NCI-H524 (cell line): ENCODE results near the gene PTPRO.
A peak's percentile ranks its signal among the peaks of the same experiment; 100 is the strongest.

Source experiments
- DNase-seq, 2 experiments: peaks; one replicate each; lab custom pipeline; 2025; lab: John Stamatoyannopoulos, UW

Gene PTPRO

DNA sequence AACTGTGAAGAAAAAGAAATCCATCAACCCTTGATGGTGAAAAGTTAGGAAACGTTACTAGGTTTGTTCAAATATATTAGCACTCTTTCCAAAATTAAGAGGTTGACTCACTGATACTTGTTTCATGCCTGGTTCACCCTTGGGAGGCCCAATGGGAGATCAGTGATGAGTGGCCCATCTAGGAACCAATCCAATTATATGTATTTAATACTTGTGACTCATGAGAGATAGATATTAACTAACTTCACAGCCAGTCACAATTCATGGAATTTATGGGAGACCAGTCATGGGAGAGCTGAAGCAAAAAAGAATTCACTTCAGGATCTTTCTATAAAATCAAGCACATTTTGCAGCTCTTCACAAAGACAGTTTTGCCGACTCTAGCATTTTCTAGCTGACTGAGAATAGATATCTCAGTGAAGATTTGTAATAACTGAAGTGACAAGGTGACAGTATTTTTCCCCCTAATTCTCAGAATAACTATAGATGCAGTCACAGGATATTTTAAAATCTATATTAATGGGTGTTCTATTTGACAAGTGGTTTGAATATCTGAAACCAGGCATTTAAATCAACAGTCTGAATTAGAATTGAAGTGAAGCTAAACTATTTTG is 236.7 kb downstream of the PTPRO start:
- DNase-seq: no peak

DNA sequence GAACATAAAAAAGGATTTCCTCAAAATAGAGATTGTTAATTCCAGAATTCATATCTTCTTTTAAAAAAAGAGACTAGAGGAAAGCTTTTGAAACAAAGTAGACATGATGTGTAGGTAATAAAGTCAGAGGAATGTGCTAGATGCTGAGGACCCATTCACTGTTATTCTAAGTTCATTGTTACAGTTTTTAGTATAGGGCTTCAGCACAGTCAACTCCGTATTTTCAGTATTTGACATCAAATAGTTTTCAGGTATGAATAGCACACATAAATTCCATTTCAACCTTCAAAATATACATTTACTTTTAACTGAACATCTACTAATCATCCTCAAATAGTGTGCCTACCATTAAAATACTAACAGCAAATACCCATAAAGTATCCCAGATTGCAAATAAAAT is 239.1 kb downstream of the PTPRO start:
- no peak for DNase-seq

DNA sequence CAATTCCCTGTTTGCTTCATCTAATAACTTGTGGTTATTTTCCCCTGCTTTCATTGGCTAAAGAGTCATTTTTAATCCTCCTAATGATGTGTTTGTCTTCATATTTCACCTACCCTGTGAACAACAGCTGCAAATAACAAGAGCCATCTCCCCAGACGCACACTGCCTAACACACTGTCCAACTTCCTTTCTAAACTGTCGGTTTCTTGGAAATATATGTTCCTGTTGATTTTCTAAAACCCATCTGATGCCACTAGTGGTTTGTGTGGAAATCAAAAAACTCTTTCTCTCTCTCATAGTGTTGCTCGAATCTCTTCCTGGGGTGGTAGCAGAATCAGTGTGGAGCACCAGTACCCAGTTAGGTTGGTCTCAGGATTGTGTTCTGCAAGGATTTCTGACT is 240.0 kb downstream of the PTPRO start:
- peak; percentile 25 to 42 for DNase-seq

DNA sequence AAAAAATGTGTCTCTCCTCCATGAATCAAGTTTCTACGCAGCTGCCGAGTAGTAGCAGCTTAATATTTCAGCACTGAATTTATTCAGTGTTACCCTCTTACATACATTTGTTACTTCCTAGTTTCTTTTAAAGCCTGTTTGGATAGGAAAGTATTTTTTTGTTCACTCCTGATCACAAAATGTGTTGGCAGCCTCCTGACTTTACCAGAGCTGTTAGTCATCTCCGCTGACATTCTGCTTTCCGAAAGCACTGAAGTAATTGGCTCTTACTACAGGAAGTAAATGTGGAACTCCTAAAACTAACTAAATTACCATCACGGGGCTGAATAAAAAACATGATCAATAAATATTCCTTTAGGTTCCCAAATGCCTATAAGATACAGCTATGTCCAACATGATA is 241.4 kb downstream of the PTPRO start:
- DNase-seq: no peak

DNA sequence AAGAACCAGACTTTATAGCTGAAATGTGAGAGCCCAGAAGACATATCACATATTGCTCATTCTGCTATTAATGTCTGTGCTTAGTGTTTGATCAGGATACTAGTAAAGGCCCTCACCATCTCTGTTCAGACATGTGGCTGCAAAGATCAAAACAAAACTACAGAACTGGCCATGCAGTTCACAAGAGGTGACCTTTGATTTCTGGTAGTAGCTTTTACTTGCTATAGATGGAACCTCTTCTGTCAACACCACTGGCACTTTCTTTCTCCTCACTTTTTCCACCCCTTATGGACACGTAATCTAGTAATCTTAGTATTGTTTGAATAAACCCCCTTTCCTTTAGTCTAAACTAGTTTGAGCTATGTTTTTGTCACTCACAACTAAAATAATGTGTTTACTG is 252.0 kb downstream of the PTPRO start:
- no peak for DNase-seq

DNA sequence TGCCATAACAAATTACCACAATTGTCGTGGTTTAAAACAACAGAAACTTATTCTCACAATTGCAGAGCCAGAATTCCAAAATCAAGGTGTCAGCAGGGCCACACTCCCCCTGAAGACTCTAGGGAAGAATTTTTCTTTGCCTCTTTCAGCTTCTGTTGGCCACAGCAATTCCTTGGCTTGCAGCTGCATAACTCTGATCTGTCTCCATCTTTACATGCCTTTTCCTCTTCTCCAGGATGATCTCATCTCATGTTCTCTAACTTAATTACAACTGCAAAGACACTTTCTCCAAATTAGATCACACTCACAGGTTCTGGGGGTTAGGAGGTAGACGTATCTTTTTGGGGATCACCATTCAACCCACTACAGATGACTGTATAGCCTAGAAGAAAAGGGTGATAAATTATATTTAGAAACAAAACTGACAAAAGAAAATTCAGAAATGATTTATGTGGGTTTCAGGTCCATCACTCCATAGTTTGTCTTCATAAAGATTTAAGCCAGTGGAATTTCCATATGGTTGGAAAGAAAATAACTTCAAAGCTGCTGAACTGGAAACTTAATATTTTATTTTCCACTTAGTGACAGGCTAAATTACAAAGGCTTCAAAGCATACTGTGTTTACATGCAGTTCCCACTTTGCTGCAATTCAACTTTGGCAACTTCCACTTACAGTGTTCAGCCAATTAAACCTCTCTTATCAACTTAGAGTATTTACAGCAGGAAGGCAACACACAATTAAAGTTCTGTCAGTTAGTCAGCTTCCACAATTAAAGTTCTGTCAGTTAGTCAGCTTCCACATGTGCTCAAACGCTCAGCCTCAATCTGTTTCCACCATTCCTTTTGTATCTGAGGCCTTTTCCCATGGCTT is 253.6 kb downstream of the PTPRO start:
- DNase-seq: no peak

DNA sequence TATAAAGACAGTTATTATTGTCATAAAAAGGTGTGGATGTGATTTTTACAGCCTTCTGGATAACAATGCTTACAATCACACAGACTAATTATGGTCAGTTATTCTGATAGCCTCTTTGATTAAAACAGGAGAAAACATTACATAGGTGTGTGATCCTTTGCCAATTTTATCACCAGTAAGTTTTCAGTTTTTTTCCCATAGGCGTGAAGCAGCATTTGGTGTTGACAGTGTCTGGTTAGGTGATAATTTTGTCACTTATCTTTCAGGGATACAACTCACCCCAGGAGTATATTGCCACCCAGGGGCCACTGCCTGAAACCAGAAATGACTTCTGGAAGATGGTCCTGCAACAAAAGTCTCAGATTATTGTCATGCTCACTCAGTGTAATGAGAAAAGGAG is 258.1 kb downstream of the PTPRO start:
- no peak for DNase-seq

DNA sequence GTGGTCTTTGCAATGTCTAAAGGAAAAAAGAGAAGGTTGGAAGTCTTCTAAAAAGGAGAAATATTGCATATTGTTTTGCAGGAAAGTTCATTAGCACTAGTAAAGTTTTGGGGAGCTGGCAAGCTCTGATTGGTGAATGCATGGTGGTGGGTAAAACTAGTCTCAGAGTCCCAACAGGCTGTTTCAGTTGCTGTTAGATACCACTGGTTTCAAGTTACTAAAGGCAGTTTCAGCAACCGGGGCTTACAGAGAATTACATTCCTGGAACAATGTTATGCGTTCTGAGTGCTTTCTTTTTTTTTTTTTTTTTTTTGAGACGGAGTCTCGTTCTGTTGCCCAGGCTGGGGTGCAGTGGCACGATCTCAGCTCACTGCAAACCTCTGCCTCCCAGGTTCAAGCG is 258.7 kb downstream of the PTPRO start:
- DNase-seq: no peak

DNA sequence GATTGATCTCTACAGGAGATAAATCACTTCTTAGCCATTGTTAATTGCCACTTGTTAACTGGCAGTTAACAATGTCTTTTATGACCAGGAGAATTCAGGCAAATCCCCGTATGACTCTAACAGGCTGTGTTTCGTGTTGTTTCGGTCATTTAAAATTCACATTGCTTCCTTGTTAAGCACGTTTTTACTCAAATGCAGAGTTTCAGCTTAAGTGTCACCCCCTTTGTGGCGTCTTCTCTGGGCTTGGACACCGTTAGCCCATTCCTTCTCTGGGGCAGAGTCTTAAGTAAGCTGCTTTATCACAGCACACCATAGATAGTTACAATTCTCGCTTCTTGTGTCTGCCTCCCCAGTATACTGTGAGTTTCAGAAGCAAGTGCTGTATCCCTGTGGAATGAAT is 261.5 kb downstream of the PTPRO start:
- DNase-seq: no peak

DNA sequence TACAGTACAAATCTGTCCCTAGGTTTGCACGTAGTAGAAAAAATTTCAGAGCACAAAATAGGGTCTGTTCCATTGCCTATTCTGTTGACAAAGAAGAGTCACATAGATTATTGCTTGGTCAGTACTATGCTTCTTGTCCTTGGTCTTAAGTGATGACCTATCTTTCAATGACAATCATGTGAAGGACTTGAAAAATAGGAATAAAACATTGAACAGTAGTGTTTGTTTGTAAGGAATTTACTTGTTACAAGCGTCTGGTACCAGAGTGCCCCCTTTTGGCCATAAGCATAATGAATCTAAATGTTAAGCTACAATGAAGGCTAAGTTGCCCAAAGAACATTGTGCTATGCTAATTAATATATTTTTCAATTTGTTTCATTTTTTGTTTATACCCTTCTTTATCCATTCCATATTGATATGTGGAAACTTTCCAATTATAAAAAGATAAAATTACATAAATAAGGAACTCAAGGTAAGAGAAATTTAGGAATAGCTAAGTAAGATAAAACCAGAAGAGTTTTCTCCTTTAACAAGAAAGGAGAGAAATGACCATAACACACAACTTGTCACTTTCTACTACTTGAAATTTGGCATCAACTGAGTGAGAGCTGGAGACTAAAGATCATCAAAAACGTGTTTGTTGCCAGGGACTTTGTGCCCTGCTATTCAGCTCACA is 262.2 kb downstream of the PTPRO start:
- DNase-seq: peak in 1 of 2 experiments; percentile 40

DNA sequence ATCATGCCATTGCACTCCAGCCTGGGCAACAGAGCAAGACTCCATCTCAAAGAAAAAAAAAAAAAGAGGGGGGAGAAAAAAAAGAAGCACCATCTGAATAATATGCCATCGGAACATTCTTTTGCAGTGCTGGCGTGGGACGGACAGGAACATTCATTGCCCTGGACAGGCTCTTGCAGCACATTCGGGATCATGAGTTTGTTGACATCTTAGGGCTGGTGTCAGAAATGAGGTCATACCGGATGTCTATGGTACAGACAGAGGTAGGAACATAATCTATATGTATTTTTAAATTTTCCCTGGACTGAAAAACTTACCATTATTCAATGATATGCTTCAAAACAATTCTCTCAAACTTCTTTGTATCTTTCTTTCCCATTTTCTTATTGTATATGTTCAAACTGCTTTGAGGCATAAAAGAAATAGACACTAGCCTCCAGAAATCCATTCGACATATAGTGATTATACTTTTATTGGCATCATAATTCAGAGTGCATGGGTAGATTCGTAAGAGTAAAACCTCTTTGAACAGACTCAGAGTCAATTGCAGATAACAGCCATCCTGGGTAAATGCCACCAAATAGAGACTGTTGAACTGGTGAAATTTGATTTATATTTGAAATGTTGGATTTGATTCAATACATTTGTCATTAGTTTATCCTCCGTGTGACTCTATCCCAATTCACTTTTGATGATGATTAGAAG is 267.2 kb downstream of the PTPRO start:
- no peak for DNase-seq

DNA sequence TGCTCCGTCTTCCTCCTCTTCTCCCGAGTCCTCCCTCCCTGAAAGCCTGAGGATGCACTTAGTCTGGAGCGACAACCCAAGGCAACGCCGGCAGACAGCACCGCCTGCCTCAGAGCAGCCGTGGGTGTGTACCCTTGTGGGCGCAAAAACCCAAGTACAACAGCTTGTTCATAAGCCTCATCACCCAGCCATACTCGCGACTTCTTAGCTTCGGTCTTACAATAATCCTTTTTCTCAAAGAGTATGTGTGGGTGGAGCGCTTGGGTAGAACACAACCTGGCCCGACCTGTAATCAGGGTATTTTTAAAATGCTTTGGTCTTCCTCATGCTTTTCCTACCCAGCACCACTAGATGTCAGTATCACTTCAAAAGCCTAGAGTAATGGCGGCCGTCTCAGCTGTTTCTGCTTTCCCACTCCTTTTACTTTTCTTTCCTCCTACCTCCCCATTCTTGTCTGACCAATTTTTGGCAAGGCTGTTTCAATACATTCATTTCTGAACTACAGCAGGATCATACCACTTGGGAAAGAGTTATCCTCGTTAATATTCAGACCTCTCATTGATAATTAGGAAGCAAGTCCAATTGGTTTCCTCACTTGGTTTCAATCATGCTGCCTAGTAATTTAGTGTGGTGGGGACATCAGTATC is 268.0 kb downstream of the PTPRO start:
- DNase-seq: peak; percentile 43 to 81

DNA sequence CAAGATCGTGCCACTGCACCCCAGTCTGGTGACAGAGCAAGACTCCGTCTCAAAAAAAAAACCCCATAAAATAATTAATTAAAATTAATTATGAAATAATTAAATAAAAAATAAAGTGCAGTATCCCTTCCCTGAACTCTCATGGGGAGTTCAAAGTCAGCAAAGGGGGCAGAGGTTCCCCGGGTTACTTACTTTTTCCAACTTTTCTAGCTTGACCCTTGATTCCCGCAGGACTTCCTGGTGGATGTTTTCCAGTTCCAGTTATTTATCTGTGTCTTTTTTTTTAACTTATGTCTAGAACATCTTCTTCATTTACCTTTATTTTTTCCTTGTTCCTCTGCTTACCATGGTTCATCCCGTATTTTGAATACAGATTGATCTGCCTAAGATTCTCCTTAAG is 269.5 kb downstream of the PTPRO start:
- DNase-seq: no peak

DNA sequence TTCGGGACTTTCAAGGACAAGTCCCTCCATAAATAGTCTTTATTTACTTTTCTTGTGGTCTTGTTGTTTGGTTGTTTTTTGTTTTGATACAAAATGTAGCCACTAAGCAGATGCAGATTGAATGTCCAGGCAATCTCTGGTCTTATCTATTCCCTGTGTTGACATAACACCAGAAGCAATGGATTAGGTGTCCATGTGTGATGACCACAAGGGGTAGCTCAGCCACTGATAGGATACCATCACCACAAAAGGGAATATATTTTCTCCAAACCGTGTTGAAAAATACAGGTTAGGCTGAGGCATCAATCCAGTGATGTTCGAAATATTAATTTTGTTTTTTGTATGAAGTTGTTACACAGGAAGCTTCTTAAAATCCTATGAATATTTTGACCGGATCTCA is 270.6 kb downstream of the PTPRO start:
- no peak for DNase-seq

DNA sequence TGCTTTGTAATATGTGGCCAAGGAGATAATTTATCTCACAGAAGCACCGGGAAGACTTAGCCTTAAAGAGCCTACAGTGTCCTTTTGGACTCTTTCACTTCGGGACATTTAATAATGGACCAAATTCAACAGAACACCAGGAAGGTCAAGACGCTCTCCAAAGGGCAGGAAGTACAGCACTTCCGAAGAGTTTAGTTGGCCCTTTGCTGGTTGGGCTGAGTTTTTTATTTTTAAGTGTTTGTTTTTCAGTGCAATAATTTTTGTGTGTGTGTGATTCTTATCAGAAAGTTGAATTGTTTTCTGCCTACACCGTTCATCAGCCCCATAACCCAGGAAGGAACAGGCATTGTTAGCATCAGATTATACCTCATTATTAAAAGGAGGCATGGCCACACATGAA is 273.9 kb downstream of the PTPRO start:
- no peak for DNase-seq

DNA sequence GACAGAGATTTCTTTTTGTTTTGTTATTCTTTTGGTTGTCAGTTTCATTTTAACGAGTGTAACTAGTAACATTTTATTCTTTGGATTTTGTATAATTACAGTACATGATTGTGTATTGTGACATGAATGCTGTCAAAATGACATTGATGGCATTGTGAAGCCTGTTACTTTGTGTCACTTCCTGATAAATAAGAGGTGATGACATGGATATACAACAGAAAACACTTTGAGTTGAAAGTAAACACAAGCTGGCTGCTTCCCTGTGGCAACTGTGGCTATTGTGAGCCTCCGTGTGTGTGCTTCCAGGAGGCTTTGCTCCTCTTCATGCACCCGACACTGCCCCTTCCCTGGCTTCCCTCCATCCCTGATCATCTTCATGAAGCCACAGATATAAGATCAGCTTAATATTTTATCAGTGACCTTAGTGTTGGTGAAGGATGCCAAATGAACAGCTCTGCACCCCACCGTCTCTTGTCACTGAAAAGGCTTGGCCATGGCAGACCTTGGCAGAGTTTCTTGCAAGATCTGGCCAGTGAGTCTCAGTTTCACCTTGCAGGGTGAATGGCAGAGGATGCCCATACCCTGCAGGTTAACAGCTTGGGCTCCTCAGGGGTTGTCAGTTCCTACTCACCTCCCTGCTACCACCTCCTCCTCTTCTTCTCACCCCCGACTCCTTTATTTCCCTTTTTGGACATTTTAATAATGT is 275.0 kb downstream of the PTPRO start:
- no peak for DNase-seq

DNA sequence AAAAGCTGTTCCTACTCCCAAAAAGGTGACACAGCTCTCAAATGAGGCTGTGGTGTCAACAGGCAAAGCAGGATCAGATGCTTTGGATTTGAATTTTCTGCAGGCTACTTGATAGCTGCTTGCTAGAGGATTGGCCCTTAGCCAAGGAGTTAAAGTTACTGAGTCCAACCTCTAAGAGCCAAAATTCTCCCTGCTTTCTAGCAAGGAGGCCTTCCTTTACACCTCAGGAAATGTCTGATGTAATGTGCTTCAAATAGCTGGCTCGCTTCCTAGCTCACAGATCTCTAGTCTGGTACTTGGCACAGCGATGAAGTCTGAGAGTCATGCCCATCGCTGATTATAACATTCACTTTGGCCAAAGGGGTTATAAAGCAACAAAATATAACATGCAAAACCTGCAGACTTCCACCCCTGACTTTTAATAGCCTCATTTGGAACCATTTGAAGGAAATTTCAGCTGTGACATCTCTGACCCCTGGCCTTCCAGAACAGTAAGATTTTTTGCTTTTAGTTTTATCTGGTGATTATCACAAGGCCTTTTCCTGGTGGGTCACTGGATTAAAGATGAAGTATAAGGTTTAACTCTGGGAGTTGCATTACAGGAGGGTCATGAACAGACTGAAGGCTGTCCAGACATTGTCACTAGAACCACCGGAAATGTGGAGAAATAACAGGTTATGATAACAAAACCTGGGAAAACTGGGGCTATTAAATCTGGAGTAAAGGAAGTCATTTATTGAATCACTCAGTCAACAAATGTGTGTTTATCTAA is 277.1 kb downstream of the PTPRO start:
- DNase-seq: peak in 1 of 2 experiments; percentile 41

DNA sequence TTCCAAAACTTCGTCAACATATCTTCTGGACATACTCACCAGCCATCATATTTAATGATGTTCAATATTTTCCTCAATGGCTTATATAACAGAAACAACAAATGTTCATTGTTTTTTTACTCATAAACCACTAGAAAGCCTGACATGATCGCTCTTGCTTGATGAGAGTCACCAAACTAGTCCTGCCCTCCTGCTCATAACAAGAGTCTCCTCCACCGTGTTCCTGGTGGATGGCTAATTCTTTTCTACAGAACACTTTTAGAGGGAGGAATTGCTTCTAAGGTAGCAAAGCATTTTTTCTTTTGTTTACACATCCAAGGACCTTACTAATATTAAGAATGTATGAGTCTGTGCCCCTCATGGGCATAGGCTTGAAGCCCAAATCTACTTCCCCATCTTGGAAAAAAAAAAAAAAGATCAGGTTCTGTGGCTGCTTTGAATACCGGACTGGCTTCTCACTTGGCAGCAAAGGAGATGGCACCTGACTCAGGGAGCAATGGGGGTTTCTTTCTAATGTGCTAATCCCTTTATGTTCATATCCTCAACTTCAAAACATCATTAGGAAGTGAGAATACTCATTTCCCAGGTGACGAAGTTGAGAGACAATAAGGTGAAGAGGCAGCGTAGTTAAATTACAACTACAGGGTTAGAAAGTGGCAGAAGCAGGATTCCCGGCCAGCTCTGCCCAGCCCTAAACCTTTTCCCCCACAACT is 278.1 kb downstream of the PTPRO start:
- DNase-seq: no peak

DNA sequence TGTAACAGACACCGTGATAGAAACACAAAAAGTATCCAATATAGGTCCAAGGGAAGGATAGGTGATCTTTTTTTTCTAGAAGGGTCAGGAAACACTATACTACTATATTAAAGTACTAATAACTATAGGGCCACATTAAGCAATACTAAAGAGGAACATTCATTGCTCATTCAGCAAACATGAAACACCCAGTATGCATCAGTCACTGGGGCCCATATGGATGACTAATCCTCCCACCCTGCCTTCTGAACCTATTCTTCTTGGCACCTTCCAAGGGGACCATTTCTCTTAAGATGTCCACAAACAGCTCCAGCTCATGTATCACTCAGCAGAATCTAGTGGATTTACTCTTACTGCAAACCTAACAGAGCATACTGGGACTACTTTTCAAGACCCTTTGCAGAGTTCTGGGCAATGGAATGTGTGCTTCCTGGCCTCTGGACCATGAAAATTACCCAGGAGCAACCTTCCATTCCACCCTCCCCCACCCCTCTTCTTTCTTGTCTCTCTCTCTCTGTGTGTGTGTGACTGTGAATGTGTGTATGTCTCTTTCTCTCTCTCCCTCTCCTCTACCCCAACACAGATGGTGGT is 279.0 kb downstream of the PTPRO start:
- no peak for DNase-seq
